Peyer's patch (tissue), 4 donors: ENCODE results near the gene FADS6. TPM values are rescaled to one million over a fixed set of nuclear protein-coding genes. Genes with fewer than 3 reads are reported as not detected.

ENCODE experiments used
- DNase-seq, 3 donors: peaks; one replicate each; pipeline ENCODE4 v3.0.0-alpha.2; 2017 to 2019
- H3K27ac ChIP-seq, 4 donors: fragments of 200-600 bp; sonication (generic); one replicate each; pipeline ENCODE4 v1.5.1; 2016 to 2019
- H3K27me3 ChIP-seq, 2 donors: fragments of 200-600 bp; sonication (generic); one replicate each; pipeline ENCODE4 v1.5.1; 2019
- H3K36me3 ChIP-seq, 3 donors: fragments of 200-600 bp; sonication (generic); one replicate each; pipeline ENCODE4 v1.5.1; 2016 to 2019
- H3K4me1 ChIP-seq, 4 donors: fragments of 200-600 bp; sonication (generic); one replicate each; pipeline ENCODE4 v1.5.1; 2016 to 2019
- H3K4me3 ChIP-seq, 4 donors: fragments of 200-600 bp; sonication (generic); 1 replicate in 3 of 4; 2 replicates in 1 of 4; pipeline ENCODE4 v1.5.1; 2016 to 2019; ENCODE audit warnings: mild to moderate bottlenecking in 1 of 4
- H3K9me3 ChIP-seq, 4 donors: fragments of 200-600 bp; sonication (generic); one replicate each; pipeline ENCODE4 v1.5.1; 2016 to 2019; ENCODE audit warnings: mild to moderate bottlenecking in 1 of 4
- CTCF ChIP-seq, 6 experiments: fragments of 450-650 bp in 4 of 6; fragments of 200-600 bp in 2 of 6; sonication (generic) in 1 of 6; IDR thresholded peaks; one replicate each; pipeline ENCODE4 v1.5.1; 2017 to 2019; ENCODE audit warnings: antibody characterized with exemption in 6 of 6, mild to moderate bottlenecking in 3 of 6, moderate library complexity in 1 of 6
- POLR2A ChIP-seq, 2 donors: fragments of 450-650 bp; IDR thresholded peaks; one replicate each; pipeline ENCODE4 v1.5.1; 2017; ENCODE audit warnings: antibody characterized with exemption in 2 of 2, mild to moderate bottlenecking in 2 of 2, moderate library complexity in 2 of 2
- total RNA-seq, 4 donors: library from RNA; depleted of rRNA; stranded (reverse); fragments of >200 nt; gene quantifications; one replicate each; pipeline ENCODE4 v1.1.0, GENCODE V29; 2016

The FADS6 gene
- total RNA-seq, 4 donors from 2014 or later: 79.9 to 161 (median 82.1) TPM; not detected in 1

GRCh38 chr17:74833501-74834377 is 59.7 kb downstream of the FADS6 start:
- peak in 2 of 3 donors; percentile 74 to 77 for DNase-seq

DNA sequence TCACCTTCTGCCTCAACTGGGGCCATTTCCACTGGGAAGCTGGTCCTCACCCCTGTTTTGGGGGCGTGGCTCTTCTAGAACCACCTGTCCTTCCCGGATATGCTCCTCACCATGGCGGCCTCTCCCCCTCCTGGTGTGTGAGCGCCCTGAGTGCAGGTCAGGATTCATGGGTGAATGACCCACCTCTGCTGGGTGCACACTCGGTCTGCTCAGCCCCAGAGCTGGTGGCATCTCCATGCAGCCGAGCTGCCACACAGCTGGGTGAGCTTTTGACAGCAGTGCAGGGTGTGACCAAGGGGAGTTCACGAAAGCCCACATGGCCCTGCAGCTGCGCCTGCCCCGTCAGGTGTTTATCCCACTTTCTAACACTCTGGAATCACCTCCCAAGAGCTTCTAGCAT is 61.0 kb downstream of the FADS6 start:
- Histone ChIP-seq H3K27me3 (no peaks in the 10 kb centered on the region), H3K4me3 (no peak overlapping the region), H3K4me1 (no peaks in the 10 kb centered on the region), H3K9me3 (no peaks in the 10 kb centered on the region), H3K27ac (no peak overlapping the region), H3K36me3 (no peaks in the 10 kb centered on the region)
- peak in 2 of 3 donors; percentile 63 to 72 for DNase-seq
- no peak for TF ChIP-seq POLR2A (IDR thresholded peaks at IDR 0.05)
- TF ChIP-seq CTCF (IDR thresholded peaks at IDR 0.05): no peak

More at GRCh38 chr17:74833501-74834377, 59.7 kb downstream of the FADS6 start:
- no peak for TF ChIP-seq POLR2A (IDR thresholded peaks at IDR 0.05)
- TF ChIP-seq CTCF (IDR thresholded peaks at IDR 0.05): no peak
- Histone ChIP-seq H3K4me3 (no peak overlapping the region), H3K4me1 (no peaks in the 10 kb centered on the region), H3K27me3 (no peaks in the 10 kb centered on the region), H3K36me3 (no peaks in the 10 kb centered on the region), H3K9me3 (no peaks in the 10 kb centered on the region), H3K27ac (peak overlapping the region in 1 of 4 donors; percentile 27)

- H3K27me3 ChIP-seq: no peaks in the 10 kb centered on the region
- H3K4me1 ChIP-seq: no peaks in the 10 kb centered on the region
- TF ChIP-seq POLR2A (IDR thresholded peaks at IDR 0.05) (no peak), CTCF (IDR thresholded peaks at IDR 0.05) (no peak)
- H3K36me3 ChIP-seq: no peaks in the 10 kb centered on the region
- H3K4me3 ChIP-seq: no peak overlapping the region
- DNase-seq: no peak
- H3K27ac ChIP-seq: no peak overlapping the region
- no peaks in the 10 kb centered on the region for H3K9me3 ChIP-seq
Observed at GRCh38 chr17:74831444-74832146, 61.8 kb downstream of the FADS6 start.

- Histone ChIP-seq H3K36me3 (no peaks in the 10 kb centered on the region), H3K4me3 (no peak overlapping the region), H3K4me1 (no peaks in the 10 kb centered on the region), H3K9me3 (no peaks in the 10 kb centered on the region), H3K27me3 (no peaks in the 10 kb centered on the region), H3K27ac (no peak overlapping the region)
- TF ChIP-seq CTCF (IDR thresholded peaks at IDR 0.05) (no peak), POLR2A (IDR thresholded peaks at IDR 0.05) (no peak)
- no peak for DNase-seq
Observed at GRCh38 chr17:74830861-74831260, 62.6 kb downstream of the FADS6 start.

GRCh38 chr17:74827800-74828199 is 65.6 kb downstream of the FADS6 start:
- Histone ChIP-seq H3K4me1 (no peaks in the 10 kb centered on the region), H3K27ac (no peak overlapping the region), H3K27me3 (no peaks in the 10 kb centered on the region), H3K9me3 (no peaks in the 10 kb centered on the region), H3K4me3 (no peak overlapping the region), H3K36me3 (no peaks in the 10 kb centered on the region)
- TF ChIP-seq CTCF (IDR thresholded peaks at IDR 0.05) (no peak), POLR2A (IDR thresholded peaks at IDR 0.05) (no peak)
- DNase-seq: no peak

Other genes with a start within 250 kb of the FADS6 start
- gene CD300LF, start 180.7 kb downstream of the FADS6 start, total RNA-seq: 1 to 10 TPM in 2 of 4 donors, not detected in 2; 1.1 to 1.7 TPM
- gene RAB37, start 156.4 kb downstream of the FADS6 start, total RNA-seq: 10 to 100 TPM in 1 of 4 donors, 1 to 10 TPM in 3; 1.1 to 35.5 (median 4.4) TPM
- gene NHERF1, start 145.0 kb downstream of the FADS6 start, total RNA-seq: 100 to 1,000 TPM; 121 to 600 (median 488) TPM
- gene NAT9, start 117.3 kb downstream of the FADS6 start, total RNA-seq: 10 to 100 TPM; 23.1 to 85.0 (median 37.4) TPM
- gene GRIN2C, start 33.7 kb downstream of the FADS6 start, total RNA-seq: 1 to 10 TPM in 1 of 4 donors, under 1 TPM in 1, not detected in 2; 0.13 to 2.7 TPM
- gene FDXR, start 20.6 kb downstream of the FADS6 start, total RNA-seq: 10 to 100 TPM in 3 of 4 donors, 1 to 10 TPM in 1; 1.7 to 16.1 (median 13.1) TPM
- gene USH1G, start 29.6 kb upstream of the FADS6 start, total RNA-seq: 1 to 10 TPM in 3 of 4 donors, not detected in 1; 1.6 to 3.7 (median 2.3) TPM
- 10 to 100 TPM in 1 of 4 donors, 1 to 10 TPM in 2, not detected in 1; 4.6 to 11.9 (median 8.8) TPM for gene OTOP2, start 30.6 kb upstream of the FADS6 start, total RNA-seq
- 1 to 10 TPM in 3 of 4 donors, not detected in 1; 5.2 to 9.3 (median 8.5) TPM for gene OTOP3, start 42.3 kb upstream of the FADS6 start, total RNA-seq
- gene HID1, start 79.1 kb upstream of the FADS6 start, total RNA-seq: 100 to 1,000 TPM in 3 of 4 donors, 10 to 100 TPM in 1; 80.0 to 148 (median 124) TPM
- gene CDR2L, start 94.0 kb upstream of the FADS6 start, total RNA-seq: 10 to 100 TPM in 3 of 4 donors, 1 to 10 TPM in 1; 7.4 to 80.7 (median 53.9) TPM
- gene MRPL58, start 119.0 kb upstream of the FADS6 start, total RNA-seq: 10 to 100 TPM; 17.3 to 42.7 (median 32.2) TPM
- gene ATP5PD, start 153.3 kb upstream of the FADS6 start, total RNA-seq: 100 to 1,000 TPM; 202 to 302 (median 247) TPM
- gene KCTD2, start 153.6 kb upstream of the FADS6 start, total RNA-seq: 10 to 100 TPM; 14.9 to 23.5 (median 20.4) TPM
- 100 to 1,000 TPM in 3 of 4 donors, 10 to 100 TPM in 1; 47.9 to 211 (median 147) TPM for gene SLC16A5, start 194.3 kb upstream of the FADS6 start, total RNA-seq
- 10 to 100 TPM in 3 of 4 donors, 1 to 10 TPM in 1; 4.1 to 27.0 (median 24.1) TPM for gene ARMC7, start 216.3 kb upstream of the FADS6 start, total RNA-seq
- gene NT5C, start 238.1 kb upstream of the FADS6 start, total RNA-seq: 100 to 1,000 TPM; 151 to 176 (median 156) TPM